Kidney capillary endothelial cell (primary cell): ENCODE data around the gene PAX8.

Experiments used
- DNase-seq: peaks from one replicate; pipeline ENCODE4 v3.0.0-alpha.2; 2018; ENCODE audit warnings: low spot score

Gene PAX8

DNA sequence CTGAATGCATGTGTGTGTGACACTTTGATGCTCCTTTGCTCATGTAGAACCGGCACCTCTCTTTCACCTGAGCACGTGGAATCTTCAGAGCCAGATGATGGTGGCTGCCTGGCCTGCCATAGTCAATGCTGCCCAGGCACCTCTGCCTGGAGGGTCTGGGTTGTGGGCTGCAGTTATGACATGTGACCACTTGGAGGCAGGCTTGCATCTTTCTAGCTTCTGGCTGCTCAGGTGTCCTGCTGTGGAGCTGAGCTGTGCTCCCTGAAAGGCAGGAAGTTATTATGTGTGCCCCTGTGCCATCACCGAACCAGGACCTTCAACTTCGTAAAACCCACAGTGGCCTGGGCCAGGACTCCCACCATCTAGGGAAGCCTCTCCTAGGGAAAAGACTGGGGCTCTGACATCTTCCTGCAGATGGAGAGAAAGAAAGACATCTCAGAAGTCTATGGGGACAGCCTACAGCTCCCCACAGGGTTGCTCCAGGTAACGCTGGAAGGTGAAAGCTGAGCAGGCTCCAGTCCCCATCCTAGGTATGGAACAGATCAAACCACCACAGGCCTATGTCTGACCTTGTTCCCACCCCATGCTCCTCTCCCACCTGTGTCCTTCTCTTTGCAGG, 74.7 kb downstream of the PAX8 start:
- peak; percentile 63 for DNase-seq

DNA sequence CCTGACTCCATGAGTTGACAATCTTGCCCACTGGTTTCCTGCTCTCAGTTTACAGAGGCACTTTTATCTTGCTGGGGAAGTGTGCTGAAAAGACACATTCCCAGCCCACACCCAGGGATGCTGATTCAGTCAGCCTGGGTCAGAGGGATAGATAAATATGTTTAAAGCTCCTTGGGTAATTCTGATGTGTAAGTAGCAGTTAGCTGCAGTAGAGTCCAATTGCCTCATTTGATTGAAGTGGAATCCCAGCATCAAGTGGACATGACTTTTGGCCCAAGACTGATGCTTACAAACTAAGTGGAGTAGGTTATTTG, 75.5 kb downstream of the PAX8 start:
- no peak for DNase-seq

DNA sequence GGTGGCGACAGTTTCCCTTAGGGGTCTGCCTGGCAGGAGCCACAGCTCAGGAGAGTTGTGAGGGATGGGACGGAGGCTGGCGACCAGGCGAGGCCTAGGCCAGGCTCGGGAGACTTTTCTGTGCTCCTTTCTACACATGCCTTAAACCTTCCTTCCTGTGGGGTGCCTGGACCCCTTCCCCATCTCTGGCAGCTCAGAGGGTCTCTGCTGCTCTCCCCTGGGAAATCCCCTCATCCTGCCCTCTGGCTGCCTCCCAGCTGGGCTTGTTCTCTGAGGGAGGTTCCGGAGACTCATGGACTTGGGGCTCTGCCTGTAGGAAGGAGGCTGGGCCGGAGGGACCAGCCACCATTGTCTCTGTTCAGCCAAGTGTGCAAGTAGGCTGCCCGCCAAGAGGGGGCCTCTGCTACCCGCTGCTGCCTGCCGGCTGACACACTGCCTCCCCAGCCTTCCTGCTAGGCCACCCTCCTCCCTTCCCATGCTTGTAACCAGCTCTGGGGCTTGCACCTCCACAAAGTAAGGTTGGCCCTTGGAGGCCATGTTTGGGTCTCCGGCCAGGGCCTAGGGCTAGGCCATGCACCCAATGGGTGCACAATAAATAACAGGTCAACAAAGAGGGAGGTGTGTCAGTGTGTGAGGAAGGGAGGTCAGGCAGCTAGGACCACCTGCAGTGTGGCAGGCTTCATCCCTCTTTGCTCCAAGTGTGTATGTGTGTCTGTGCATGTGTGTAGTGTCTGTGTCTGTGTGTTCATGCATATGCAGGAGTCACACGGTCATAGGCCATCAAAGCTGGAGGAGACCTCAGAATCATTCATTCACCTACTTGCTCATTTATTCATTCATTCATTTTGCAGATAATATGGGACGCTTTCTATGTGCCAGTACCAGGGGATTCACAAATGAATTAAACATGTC, 76.2 kb downstream of the PAX8 start:
- DNase-seq, result no peak

DNA sequence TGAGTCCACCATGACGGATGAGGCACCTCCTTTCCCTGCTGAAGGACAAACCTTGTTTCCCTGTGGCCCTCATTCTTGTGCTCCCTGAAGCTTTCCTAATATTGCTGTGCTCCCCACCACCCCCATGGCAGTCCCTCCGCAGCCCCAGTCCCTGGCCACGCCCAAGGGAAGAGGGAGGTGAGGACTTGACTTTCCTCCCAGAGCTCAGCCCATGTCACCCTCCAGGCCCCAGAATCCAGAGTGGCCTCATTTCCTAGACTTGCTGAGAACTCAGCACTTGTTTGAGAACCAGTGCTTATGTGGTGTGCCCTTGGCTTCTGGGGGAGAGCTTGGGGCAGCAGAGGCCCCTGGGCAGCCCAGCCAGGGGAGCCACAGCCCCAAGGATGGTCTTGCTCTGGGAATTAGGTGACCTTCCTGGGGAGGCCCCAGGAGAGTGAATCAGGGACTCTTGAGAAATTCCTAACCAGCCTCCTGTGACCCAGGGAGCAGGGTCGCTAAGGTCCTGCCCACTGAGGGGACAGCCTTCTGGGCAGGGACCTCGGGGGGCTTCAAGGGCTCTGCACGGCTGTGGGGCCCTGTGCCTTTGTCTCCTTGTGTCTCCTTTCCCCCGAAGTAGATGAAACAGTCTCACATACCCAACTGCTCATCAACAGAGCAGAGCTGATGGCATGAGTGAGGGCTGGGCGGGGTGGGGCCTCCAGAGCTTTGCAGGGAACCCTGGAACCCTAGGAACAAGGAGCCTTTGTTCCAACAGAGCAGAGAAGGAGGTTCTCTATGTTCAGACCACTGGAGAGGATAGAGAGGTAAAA, 77.0 kb downstream of the PAX8 start:
- no peak for DNase-seq

DNA sequence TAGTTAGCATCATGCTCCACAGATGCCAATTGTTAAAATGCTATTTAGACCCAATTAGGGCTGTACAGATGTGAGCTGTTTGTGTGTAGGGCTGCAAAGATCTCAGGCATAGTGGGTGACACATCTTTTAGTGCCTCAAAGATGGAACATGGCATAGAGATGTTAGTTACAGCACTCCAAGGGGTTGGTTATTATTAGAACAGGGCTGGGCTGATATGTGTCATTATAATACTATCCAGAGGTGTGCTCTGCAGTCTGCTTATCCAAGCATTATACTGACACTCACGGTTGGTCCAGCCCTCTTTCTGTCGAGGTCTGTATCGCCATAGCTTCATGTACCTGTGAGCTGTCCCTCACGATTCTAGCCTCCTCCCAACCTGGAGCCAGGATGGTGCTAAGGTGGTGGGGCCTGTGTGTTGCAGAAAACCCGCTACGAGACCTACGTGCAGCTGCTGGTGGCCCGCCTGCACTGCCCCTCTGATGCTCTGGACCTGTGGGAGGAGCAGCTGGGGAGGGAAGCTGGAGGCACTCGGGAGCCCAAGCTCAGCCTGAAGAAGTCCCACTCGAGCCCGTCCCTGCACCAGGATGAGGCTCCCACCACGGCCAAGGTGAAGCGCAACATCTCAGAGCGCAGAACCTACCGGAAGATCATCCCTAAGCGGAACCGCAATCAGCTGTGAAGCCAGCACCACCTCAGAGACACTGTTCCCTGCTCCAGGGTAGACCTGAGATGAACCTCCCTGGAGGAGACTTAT, 77.8 kb downstream of the PAX8 start:
- no peak for DNase-seq

DNA sequence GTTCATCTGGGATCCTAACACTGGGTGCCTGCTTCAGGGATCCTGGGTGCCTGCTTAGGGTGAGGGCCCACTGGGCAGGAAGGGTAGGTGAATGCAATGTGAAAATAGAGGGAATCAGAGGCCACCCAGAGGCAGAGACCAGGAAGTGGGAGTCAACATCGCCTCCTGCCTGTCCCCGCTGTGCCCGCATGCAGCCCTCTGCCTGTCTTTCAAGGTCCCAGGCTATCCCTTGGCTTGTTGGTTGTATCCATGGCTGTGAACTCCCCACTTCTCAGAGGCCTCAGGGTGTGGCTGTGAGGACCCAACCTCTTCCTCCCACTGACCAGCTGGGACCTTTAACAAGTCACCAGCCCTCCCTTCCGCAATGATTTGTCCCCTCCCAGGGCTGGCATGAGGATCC, 78.5 kb downstream of the PAX8 start:
- no peak for DNase-seq

DNA sequence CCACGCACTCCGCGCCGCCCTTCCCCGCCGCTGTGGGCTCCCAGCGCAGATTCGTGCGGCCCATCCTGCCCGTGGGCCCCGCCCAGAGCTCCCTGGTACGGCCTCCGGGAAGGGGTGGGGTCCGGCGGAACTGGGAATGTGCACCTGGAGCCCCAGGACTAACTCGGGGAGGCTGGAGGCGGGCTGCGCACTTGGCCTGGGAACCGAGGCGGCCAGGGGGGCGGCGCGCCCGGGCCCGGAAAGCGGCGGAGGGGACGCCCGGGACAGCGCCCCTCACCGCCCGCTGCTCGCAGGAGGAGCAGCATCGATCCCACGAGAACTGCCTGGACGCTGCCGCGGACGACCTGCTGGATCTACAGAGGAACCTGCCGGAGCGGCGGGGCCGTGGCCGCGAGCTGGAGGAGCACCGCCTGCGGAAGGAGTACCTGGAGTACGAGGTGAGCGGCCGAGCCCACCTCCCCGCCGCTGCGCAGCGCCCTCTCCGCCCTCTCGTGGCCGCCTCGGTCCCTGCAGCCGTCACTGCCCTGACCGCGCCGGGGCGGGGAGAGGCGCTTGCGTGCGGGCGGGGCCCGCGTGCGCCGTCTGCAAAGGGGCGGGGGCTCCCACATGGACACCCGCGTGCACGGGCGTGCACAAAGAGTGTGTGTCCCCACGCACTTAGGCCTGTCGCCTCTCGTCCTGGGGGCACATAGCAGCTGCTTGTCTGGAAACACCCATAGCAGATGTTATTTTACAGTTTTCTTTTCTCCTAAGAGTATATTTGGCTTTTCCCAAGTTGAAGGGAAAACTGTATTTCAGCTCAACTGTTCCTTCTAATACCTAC, 79.7 kb downstream of the PAX8 start:
- DNase-seq, result peak; percentile 75

DNA sequence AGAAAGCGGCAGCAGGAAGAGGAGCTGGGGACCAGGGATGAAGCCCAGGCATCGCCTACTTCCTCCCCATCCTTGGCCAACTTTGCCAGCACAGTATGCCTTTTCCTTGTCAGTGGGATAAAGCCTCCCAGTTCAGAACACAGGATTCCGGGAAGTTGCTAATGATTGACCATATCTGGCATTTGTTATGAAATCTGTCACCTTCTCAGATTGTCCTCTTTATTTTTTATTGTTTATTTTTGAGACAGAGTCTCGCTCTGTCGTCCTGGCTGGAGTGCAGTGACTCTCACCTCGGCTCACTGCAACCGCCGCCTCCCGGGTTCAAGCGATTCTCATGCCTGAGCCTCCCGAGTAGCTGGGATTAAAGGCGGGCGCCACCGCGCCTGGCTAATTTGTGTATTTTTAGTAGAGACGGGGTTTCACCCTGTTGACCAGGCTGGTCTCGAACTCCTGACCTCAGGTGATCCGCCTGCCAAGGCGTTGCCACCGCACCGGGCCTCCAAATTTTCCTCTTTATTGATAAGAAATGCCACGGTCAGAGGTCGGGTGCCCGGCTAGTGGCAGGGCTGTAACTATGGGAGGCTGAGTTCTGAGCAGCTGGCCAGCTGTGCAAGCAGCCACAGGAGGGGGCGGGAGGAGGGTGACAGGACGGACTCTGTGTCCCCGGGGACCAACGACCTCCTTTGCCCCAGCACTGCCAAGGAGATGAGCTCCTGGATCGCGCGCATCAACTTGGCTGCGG, 80.5 kb downstream of the PAX8 start:
- DNase-seq, result no peak

DNA sequence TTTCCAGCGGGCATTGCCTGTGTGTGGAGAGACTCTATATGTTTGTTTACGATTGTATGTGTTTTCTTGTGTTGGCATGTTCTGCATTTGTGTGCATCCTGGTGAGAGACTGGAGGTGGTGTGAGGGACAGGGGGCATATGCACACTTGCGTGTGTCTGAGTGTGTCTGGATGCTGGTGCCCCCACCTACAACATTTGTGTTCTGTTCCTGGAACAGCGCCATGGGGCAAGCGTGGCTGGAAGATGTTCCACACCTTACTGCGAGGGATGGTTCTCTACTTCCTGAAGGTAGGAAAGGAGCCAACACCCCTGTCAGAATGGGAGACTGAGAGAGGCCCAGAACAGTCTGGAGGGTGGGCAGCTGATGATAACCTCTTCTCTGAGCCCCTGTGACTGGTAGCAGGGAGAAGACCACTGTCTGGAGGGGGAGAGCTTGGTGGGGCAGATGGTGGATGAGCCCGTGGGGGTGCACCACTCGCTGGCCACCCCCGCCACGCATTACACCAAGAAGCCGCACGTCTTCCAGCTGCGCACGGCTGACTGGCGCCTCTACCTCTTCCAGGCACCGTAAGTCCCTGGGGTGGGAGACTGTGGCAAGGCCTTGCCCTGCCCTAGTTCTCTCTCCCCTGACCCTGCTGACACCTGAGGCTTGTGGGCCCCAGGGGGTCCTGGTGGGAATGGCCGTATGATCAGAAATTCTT, 81.2 kb downstream of the PAX8 start:
- no peak for DNase-seq

DNA sequence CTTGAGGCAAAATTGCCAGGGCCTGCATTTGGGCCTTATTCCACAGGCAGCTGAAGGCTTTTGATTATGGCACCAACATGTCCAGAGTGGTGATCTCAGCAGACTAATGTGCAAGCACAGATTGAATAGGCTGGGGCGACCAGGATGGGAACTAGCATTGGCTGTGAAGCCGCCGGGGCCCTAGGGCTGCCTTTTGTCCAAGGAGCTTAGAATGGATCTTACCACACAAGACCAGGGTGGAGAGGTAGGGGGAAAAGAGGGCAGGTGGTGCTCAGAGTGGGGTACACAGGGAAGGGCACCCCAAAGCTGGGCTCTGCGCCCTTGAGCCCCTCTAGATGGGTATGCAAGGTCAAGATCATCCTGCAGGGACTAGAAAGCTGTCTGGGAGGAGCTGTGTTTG, 81.9 kb downstream of the PAX8 start:
- DNase-seq, result no peak

DNA sequence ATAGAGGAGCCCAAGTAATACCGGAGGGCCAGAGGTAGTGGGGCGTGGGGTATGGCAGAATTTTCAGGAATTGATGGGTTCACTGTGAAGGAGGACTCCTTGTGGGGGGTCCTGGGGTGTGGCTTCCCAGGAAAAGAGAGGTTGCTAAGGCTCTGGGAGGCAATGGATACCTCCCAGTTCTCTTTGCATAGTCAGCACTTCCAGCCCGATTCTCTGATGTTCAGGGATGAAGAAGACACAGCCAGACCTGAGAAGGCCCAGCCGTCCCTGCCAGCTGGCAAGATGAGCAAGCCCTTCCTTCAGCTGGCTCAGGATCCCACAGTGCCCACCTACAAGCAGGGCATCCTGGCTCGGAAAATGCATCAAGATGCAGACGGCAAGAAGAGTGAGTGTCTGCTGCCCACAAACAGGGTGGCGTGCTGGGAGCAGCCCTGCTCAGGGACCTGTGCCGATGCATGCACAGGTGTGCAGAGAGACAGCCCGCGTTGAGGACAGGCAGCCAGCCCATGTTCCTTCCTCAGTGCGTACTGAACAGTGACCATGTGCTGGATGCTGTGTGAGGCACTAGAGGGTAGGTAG, 82.7 kb downstream of the PAX8 start:
- no peak for DNase-seq

DNA sequence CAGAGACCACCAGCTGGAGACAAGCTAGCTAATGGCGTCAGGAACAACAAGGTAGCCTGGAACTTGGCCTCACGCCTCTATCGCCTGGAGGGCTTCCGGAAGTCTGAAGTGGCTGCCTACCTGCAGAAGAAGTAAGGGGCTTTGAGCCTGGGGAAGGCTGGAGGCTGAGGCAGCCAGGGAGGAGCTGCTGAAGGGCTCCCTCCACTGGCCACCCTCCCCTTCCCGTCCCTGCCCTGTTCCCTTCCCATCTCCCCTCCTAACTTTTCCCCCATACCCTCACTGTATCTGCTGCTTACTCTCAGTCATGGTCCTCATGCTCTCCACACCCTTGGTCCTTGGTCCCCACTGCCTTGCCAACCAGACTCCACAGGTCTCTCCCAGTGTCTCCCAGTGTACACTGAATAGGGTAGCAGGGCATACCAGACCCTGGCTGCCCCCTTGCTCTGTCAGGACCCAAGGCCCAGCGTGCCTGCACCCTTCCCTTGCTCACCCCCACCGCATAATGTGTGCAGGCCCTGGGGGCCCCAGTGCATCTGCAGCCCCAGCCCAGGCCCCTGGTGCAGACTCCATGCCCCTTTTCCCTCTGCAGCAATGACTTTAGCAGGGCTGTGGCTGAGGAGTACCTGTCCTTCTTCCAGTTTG, 86.1 kb downstream of the PAX8 start:
- DNase-seq, result no peak

DNA sequence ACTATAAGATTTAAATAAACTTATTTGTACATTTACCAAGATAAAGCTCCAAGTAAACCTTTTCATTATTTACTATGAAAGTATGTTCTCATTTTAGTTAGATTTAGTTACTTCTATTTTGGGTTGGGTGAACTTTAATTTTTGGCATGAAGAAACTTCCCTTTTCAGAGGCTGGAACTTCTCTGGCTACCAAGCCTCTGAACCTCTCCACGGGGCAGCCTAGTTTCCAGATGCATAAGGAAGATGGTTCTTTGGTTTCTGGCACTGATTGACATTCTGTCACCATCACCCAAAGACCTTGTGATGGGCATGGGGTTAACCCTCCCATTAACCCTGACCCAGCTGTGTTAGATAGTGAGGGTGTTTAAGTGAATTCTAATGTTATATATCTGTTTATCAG, 87.8 kb downstream of the PAX8 start:
- no peak for DNase-seq

DNA sequence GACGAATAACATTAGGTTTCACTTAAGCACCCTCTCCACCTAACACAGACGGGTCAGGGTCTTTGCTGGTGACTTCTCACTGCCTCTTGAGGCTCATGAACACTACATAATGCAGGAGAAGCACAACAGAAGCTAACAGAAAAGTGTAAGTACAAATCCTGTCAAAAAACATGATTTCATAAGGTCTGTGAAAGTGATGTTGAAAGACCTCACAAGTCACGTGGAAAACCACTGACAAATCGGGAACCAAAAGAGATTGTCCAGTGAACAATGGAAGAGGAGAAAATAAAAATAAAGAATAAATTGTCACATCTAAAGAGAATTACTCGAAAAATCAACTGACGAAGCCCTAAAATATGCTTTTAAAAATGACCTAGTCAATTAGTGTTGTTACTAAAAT, 91.0 kb downstream of the PAX8 start:
- no peak for DNase-seq

DNA sequence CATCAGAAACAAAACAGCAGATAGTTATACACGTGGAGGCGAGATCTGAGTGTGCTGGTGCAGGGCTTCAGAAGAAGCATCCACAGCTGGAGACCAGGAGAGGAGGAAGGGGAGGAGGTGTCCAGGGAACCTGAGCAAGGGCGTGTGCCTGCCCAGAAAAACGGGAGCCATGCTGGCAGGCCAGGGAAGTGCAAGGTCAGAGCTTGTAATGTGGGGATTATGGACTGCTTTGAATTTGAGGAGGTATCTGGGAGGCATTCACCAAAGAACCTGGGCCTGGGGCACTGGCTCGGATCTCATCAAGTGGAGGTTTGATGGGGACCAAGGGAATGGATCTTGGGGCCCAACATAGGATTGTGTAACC, 92.3 kb downstream of the PAX8 start:
- no peak for DNase-seq

DNA sequence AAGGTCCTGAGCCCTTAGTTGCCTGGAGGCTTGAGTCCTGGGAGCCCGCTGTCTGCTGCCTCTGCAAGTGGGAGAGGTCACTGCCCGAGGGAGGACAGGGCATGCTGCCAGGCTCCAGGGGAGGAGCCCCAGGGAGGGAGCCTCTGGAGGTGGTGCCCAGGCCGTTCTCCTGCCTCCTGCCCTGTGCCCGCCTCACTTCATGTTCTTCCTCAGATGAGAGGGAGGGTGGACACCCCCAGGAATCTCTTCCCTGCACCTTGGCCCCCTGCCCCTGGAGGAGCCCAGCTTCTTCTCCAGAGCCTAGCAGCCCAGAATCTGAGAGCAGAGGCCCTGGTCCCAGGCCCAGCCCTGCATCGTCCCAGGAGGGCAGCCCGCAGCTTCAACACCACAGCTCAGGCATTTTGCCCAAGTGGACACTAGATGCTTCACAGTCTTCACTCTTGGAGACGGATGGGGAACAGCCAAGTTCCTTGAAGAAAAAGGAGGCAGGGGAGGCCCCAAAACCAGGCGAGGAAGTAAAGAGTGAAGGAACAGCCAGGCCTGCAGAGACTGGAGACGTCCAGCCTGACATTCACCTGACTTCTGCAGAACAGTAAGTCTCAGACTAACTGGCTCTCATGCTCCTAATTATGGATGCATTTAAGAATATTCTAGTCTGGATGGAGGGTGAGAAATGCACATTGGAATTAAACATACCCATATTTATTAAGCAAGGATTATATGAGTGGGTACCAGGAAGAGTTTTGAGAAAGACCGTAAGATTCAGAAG, 92.9 kb downstream of the PAX8 start:
- DNase-seq, result no peak

DNA sequence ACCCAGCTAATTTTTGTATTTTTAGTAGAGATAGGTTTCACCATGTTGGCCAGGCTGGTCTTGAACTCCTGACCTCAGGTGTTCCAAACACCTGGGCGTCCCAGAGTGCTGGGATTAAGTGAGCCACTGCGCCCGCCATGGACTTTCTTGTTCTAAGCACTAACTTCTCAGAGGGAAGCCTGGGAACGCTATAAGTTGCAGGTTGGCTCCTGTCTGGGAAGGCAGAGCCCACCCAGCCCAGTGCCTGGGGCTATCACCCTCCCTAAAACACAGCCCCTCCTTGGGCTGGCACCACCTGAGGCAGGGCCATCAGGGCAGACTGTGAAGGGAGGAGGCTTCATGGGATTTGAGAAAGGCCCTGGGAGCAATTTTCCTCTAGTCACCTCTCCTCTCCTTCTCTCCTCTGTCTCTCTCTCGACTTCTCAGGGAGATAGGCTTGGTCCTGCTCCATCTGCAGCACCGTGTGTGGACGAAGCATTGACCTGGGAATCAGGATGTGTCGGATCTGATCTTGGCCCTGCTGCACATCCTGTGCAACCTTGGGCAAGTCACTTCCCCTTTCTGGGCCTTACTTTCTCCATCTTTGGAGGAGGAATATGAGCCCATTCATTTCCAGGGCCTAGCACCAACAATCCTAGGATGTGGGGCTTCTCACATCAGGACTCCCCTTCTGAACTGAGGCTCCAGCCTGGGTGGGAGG, 94.0 kb downstream of the PAX8 start:
- no peak for DNase-seq

DNA sequence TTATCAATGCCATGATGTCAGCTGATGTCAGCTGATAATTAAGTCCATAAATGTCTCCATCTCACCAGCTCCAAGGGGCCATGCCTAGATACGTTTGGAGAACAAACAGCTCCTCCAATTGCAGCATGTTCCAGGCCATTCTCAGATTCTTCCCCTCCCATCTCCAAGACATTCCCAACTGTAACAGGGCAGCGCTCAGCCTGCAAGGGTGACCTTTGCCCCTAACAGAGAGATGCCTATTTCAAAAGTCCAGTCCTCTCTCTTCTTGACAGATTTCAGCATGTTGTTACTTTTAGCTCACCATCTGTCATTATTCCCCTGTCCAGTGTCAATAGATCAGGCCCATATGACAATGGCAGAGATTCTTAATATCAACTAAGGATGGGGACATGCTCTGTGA, 95.0 kb downstream of the PAX8 start:
- no peak for DNase-seq
